Measurements from ENCODE around the gene MMP10.
"Not testable (repeated sequence)": the region's sequence is repeated elsewhere in the genome, so short reads cannot be mapped to it uniquely, and the experiment has no call there.

The MMP10 gene

GRCh38 chr11:102781676-102782075 lies 1.2 kb upstream of the MMP10 start:
- no peak for DNase-seq

DNA sequence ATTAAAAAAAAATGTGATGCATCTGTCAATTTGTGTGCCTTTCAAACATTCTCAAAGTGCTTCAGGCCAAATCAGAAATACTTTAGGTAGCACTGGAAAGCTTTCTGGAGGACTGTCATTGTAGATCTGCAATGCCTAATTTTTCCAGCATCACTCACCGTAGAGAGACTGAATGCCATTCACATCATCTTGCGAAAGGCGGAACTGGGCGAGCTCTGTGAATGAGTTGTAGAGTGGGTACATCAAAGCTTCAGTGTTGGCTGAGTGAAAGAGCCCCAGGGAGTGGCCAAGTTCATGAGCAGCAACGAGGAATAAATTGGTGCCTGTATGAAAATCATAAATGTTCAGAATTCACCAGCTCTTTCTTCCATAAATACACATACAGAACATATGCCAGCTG lies 4.0 kb downstream of the MMP10 start:
- no peak for DNase-seq

DNA sequence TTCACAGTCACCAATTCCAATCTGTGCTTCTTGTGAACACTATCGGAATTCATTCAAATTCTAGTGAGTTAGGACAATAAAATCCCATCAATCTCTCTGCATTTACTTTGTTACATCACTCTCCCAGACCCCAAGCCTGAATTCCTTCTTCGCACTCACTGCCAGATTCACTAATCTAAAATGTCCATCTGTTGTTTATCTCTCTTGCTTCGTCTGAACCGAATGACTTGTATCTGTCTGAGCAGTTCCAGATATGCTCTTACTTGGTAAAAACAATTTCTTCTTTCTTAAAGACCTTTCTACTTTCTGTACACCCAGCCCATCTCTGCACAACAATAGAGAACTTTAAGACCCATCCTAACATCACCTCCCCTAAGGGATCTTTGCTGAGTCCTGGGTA lies 7.0 kb downstream of the MMP10 start:
- no peak for DNase-seq

DNA sequence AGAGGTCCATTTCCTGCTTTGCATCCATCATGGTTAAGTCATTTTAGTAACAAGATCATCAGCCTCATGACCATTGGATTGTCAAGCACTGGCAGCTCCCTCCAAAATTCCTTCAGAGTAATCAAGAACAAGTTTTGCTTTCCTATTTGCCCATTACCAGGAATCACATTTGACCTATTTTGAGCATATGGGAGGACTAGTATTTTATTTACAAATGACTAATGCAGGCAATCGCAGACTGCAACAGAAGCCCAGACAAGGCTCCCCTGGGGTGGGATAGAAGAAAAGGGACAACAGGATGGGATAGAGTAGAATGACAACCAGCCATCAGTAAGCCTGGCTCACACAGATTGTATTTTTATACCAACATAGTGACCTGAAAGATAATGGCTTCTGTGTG lies 9.1 kb downstream of the MMP10 start:
- DNase-seq, result no peak

DNA sequence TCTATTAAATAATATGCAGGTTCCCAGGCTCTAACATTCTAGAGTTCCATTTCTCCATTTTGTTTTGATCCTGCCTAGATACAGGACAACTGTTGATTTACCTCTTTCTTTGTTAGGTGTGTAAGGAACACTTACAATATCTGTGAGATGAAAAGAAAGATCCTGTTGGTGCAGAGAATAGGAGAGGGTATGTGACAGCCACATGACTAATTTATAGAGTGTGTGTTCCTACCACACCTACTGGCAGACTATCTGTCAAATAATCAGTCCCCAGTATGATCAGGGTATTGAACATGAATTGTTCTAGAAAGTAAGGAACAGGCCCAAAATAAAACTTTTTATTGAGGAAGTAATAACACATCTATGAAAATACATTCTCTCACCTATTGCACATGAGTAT lies 10.2 kb downstream of the MMP10 start:
- no peak for DNase-seq

- DNase-seq, result no peak
Measured at GRCh38 chr11:102767800-102768199, 12.6 kb downstream of the MMP10 start.

- no peak for DNase-seq
Measured at GRCh38 chr11:102763440-102763839, 17.0 kb downstream of the MMP10 start.

- no peak for DNase-seq
Measured at GRCh38 chr11:102762361-102762767, 18.1 kb downstream of the MMP10 start.

DNA sequence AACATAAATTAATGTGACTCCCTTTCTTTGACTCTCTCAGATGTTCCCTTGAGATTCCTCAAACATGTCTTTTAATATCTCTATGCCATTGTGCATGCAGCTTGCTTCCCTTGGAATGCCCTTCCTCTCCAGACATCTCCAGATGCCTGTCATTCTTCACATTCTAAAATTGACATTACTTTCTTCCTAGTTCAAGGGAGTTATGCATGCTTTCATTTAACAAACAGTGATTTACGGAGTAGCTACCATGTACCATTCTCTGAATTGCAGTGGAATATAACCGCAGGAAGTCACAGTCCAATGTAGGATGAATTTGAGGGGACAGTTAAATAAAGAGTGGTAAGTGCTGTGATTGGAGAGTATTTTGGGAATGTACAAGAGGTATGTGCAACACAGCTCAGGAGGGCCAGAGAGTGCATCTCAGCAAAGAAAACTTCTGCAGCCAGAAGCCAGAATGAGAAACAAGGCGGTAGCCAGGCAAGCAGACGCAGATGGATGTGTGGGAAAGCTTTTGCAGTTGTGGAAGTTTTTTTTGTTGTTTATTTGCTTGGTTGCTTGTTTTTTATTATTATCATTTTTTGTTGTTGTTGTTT lies 18.7 kb downstream of the MMP10 start:
- DNase-seq, result no peak

DNA sequence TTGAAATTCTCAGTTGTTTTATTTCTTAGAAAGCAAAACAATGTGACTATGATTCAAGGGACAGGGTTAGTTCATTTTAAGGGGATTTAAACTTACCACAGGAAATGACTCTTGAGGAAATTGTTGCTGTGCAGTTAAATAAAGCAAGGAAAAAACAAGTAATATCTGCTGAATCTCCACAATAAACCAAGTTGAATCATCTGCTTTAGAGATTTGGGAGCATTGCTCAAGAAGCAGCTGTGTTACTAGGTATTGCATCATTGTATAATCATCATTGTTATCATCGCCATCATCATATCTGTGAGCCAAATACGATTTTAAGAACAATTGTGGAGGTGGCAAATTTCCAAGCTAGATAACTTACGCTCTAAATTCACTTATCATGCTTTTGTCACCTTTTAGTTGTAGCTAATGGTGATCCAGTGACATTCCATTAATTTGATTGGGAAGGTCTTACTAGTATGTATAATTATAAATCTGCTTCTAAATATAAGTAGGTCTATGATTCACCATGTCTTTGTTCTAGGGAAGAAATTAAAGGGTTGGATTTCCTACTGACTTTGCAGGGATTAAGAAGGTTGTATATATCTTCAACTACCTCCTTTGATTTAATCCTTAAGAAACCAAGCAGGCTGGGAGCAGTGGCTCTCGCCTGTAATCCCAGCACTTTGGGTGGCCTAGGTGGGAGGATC lies 19.9 kb downstream of the MMP10 start:
- DNase-seq, result no peak

DNA sequence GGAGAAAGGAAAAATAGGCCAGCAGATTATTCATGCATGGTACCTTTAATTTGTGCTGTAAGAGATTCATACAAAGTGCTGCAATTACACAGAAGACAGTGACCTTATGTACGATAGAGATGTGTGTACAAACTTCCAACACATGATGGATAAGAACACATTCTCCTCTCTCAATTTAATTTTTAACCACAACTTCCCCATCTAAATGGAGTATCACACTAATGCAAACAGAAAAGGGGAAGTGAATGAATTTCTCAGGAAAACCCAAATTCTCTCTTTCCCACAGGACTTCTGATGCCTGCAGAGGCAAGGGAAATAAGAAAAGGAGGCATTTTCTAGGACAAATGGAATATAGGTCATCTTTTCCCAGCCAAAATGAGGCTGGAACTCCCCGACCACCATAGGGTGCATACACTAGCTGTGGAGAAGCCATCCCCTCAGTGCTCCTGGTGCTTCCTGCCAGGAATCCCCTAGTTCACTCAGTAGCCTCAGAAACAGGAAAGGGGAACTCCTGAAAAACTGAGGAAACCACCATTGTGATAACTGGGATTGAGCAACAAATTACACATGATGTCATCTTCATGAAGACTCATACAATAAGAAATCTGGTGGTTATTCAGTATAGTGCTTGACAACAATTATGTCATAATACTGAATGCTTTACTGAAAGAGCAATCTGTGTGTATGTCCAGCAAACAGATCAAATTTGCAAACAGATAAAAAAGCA lies 22.4 kb downstream of the MMP10 start:
- DNase-seq, result no peak

DNA sequence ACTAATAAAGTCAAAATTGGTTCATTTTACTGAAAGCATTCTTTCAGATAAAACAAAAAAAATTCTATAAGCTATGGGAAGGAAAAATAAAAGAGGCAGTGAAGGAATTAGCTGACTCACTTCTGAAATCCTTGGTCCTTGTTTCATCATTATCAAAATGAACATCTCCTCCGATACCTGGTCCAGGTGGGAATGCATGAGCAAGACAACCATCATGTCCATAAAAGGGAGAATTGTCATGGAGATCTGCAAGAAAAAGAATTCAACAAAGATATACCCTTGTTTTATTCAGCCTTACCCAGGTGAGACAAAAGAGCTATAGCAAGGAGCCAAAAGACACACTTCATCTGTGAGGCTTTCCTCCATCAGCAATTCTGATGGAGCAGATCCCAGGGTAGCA lies 27.2 kb downstream of the MMP10 start:
- no peak for DNase-seq

DNA sequence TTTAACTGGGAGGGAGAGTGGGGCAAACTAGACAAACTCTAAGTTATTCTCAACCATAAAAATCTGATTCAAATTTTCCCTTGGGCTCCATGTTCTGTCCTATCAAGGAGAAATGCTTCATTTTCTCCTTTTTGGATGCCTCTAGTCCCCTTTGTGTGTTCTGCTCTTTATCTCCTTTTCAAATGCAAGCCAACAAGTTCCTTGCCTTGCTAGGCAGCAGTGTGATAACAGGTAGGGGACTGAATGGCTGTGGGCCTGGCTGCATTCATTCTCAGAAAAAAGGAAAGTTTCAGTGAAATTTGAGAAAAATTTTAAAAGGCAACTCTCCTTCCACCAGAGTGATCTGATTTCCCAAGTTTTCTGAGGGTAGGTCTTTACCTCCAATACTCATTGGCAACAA lies 28.8 kb downstream of the MMP10 start:
- DNase-seq, result no peak

DNA sequence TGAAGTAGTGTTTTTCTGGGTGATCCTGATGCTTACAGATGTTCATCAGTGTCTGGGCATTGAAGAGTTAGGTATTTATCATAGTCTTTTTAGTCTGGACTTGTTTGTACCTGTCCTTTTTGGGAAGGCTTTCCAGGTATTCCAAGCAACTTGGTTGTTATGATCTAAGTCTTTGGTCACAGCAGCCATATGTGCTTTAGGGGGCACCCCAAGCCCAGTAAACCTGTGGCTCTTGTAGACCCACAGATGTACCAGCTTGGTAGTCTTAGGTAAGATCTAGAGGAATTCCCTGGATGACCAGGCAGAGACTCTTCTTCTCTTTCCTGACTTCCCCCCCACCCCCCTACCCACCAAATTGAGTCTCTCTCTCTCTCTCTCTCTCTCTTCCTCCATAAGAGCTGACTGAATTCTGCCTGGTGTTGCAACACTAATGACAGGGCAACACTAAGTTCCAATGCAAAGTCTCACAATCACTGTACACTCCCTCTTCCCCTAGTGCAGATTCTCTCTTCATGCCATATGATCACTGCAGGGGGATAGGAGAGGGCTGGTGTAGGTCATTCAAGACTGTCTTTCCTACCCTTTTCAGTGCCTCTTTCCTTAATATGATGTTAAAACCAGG lies 31.2 kb downstream of the MMP10 start:
- no peak for DNase-seq

GRCh38 chr11:102746746-102747578 lies 33.5 kb downstream of the MMP10 start:
- not testable (repeated sequence) for DNase-seq

- DNase-seq, result no peak
Measured at GRCh38 chr11:102734650-102735049, 45.8 kb downstream of the MMP10 start.

- DNase-seq, result no peak
Measured at GRCh38 chr11:102733232-102733875, 47.1 kb downstream of the MMP10 start.

DNA sequence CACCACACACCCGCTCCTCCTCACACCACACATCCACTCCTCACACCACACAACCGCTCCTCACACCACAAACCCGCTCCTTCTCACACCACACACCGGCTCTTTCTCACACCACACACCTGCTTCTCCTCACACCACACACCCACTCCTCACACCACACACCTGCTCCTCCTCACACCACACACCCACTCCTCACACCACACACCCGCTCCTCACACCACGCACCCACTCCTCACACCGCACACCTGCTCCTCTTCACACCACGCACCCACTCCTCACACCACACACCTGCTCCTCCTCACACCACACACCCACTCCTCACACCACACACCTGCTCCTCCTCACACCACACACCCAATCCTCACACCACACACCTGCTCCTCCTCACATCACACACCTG lies 49.5 kb downstream of the MMP10 start:
- not testable (repeated sequence) for DNase-seq

DNA sequence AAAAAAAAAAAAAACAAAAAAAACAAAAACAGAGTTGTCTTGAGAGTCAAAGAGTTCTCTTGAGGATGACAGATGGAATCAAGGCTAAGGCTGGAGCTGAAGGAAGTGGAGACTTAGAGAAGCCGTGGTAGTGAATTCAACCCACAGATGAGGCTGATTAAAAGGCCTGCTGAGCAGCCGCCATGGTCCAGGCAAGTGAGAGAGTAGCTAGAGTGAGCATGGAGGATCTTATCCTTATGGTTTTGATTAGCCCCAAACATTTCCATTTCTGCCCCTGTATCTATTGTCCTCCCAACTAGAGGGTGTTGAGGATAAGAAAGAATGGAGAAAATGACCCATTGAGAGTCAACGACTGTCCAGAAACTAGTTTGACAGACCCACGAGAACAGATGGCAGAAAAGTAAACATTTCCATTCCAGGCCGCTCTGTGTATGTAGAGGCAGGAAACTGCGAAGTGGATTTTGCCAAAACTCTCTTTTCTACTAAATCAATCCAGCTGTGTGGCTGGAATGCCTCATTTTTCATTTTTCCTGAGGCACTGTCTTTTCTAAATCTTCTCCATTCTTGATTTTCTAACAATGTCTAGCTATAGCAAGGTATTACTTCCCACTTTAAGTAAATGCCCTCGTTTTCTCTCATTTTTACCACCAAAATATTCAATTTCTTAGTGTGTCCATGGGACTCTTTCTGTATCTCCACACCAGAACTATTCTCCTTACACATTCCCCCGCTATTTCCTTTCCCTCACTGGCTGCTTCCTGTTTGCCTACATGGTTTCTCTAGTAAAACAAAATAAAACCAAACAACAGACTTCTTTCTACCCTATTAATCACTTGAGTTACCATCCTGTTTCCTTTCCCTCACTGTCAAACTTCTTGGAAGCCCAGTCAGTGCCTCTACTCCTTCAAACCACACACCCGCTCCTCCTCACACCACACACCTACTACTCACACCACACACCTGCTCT lies 50.3 kb downstream of the MMP10 start:
- DNase-seq, result no peak

DNA sequence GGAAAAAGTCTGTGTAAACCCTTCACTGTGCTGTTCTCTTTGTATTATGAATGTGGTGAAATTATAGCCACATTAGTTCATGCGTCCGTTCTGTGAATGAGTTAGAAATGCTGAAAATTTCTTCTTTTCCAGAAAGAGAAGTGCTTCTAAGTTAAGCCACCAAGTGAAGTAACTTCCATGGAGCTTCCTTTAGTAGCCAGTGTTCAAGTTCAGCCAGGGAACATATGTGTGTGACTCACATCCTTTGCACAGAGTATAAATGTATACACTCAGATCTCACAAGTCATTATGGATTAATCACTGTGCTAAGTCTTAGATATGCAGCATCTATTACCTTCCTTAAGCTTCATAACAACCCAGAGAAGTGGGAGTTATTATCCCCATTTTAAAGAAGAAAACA lies 52.5 kb downstream of the MMP10 start:
- DNase-seq, result no peak

- no peak for DNase-seq
Measured at GRCh38 chr11:102724904-102725500, 55.4 kb downstream of the MMP10 start, which contains the start of gene MMP8. Gene MMP8 (minus strand): TSS chr11:102724954. CDS start chr11:102724855, 99 bp downstream.

All from left hindlimb (tissue), 1 donor.